Liver (tissue), 9 donors: ENCODE results near the gene HBA2. TPM values are rescaled to one million over a fixed set of nuclear protein-coding genes. Genes with fewer than 3 reads are reported as not detected.
"Not testable (repeated sequence)": the region's sequence is repeated elsewhere in the genome, so short reads cannot be mapped to it uniquely, and the experiment has no call there.

Source experiments
- DNase-seq: peaks from one replicate; pipeline ENCODE4 v3.0.0-alpha.2; 2017; ENCODE audit warnings: low spot score
- H3K27ac ChIP-seq, 2 donors: one replicate each; pipeline ENCODE4 v1.7.0; 2013; ENCODE audit warnings: inconsistent platforms in 2 of 2, low read length in 2 of 2, control low read depth in 1 of 2, low read depth in 1 of 2, mild to moderate bottlenecking in 1 of 2
- H3K27me3 ChIP-seq, 4 donors: one replicate each; pipeline versions ENCODE4 v1.6.1 to v1.7.0; 2013; ENCODE audit warnings: low read length in 3 of 4, inconsistent platforms in 1 of 4, mild to moderate bottlenecking in 1 of 4, moderate library complexity in 1 of 4; ENCODE audit not compliant: control insufficient read depth in 4 of 4, insufficient read depth in 4 of 4
- H3K36me3 ChIP-seq, 4 donors: one replicate each; pipeline versions ENCODE4 v1.6.1 to v1.7.0; 2013; ENCODE audit warnings: low read length in 3 of 4, mild to moderate bottlenecking in 3 of 4, low read depth in 1 of 4, moderate library complexity in 1 of 4; ENCODE audit not compliant: control insufficient read depth in 4 of 4, insufficient read depth in 3 of 4
- H3K4me1 ChIP-seq, 4 donors: one replicate each; pipeline versions ENCODE4 v1.6.1 to v1.7.0; 2013; ENCODE audit warnings: low read length in 3 of 4, mild to moderate bottlenecking in 3 of 4, moderate library complexity in 1 of 4; ENCODE audit not compliant: control insufficient read depth in 4 of 4, insufficient read depth in 4 of 4
- H3K4me3 ChIP-seq, 3 donors: one replicate each; pipeline versions ENCODE4 v1.6.1 to v1.7.0; 2013; ENCODE audit warnings: low read length in 3 of 3, control low read depth in 1 of 3, low read depth in 1 of 3, mild to moderate bottlenecking in 1 of 3
- H3K9ac ChIP-seq, 2 donors: one replicate each; pipeline ENCODE4 v1.7.0; 2013; ENCODE audit warnings: low read length in 2 of 2, mild to moderate bottlenecking in 2 of 2, moderate library complexity in 2 of 2, control low read depth in 1 of 2, low read depth in 1 of 2
- H3K9me3 ChIP-seq, 4 donors: one replicate each; pipeline versions ENCODE4 v1.6.1 to v1.7.0; 2013; ENCODE audit warnings: low read length in 3 of 4; ENCODE audit not compliant: control insufficient read depth in 4 of 4
- CTCF ChIP-seq: fragments of 150-350 bp; IDR thresholded peaks from 2 replicates; pipeline ENCODE4 v1.5.1; 2017; ENCODE audit warnings: improper control_type of control experiment, low read depth, low read length; ENCODE audit not compliant: missing input control
- EGR1 ChIP-seq, 2 donors: IDR thresholded peaks; 2 replicates each; pipeline ENCODE4 v1.6.1; 2016 to 2018; ENCODE audit warnings: antibody characterized with exemption in 2 of 2, low read depth in 2 of 2
- FOXA1 ChIP-seq: IDR thresholded peaks from 2 replicates; pipeline ENCODE4 v1.6.1; 2016; ENCODE audit warnings: antibody characterized with exemption
- FOXA2 ChIP-seq: IDR thresholded peaks from 2 replicates; pipeline ENCODE4 v1.6.1; 2016; ENCODE audit warnings: antibody characterized with exemption
- GABPA ChIP-seq, 2 donors: IDR thresholded peaks in 1 of 2; conservative IDR thresholded peaks in 1 of 2; 2 replicates each; pipeline ENCODE4 v1.6.1; 2016; ENCODE audit warnings: antibody characterized with exemption in 2 of 2, mild to moderate bottlenecking in 1 of 2, moderate library complexity in 1 of 2
- HNF4A ChIP-seq, 2 donors: conservative IDR thresholded peaks; 2 replicates each; pipeline ENCODE4 v1.6.1; 2016; ENCODE audit warnings: antibody characterized with exemption in 2 of 2, mild to moderate bottlenecking in 2 of 2
- HNF4G ChIP-seq: IDR thresholded peaks from 2 replicates; pipeline ENCODE4 v1.6.1; 2016; ENCODE audit warnings: antibody characterized with exemption
- JUND ChIP-seq, 2 donors: IDR thresholded peaks; 2 replicates each; pipeline ENCODE4 v1.6.1; 2016; ENCODE audit warnings: antibody characterized with exemption in 2 of 2
- NR2F2 ChIP-seq: IDR thresholded peaks from 2 replicates; pipeline ENCODE4 v1.6.1; 2016; ENCODE audit warnings: antibody characterized with exemption
- RAD21 ChIP-seq, 2 donors: IDR thresholded peaks; 2 replicates each; pipeline ENCODE4 v1.6.1; 2016; ENCODE audit warnings: antibody characterized with exemption in 2 of 2, mild to moderate bottlenecking in 2 of 2
- RXRA ChIP-seq, 2 donors: IDR thresholded peaks; 2 replicates each; pipeline ENCODE4 v1.6.1; 2017 to 2018; ENCODE audit warnings: antibody characterized with exemption in 2 of 2, mild to moderate bottlenecking in 1 of 2
- SP1 ChIP-seq: IDR thresholded peaks from 2 replicates; pipeline ENCODE4 v1.6.1; 2018; ENCODE audit warnings: antibody characterized with exemption, mild to moderate bottlenecking
- WGBS: extraction: QIAGEN DNeasy Blood & Tissue Kit; methylation state at CpG from one replicate; pipeline ENCODE4 v1.1.7; 2013; 5-methylcytosine and 5-hydroxymethylcytosine counted together
- polyA plus RNA-seq, 2 donors: library from polyadenylated mRNA; stranded (reverse) in 1 of 2; unstranded in 1 of 2; fragments of 200-250 nt in 1 of 2; fragments of >200 nt in 1 of 2; fragmentation: Nextera tagmentation in 1 of 2; extraction: Ambion mirVana in 1 of 2; gene quantifications; one replicate each; pipeline versions ENCODE4 v1.2.1 to v1.2.3, GENCODE V29; 2013 to 2015
- total RNA-seq, 2 donors: library from RNA; depleted of rRNA; stranded (reverse); fragments of >200 nt; gene quantifications; one replicate each; pipeline ENCODE4 v1.2.3, GENCODE V29; 2014
- TF ChIP-seq, protein P1 (sequence below): IDR thresholded peaks from 2 replicates; pipeline ENCODE4 v1.6.1; 2016; ENCODE audit warnings: antibody characterized with exemption
- TF ChIP-seq, protein P2 (sequence below): IDR thresholded peaks from 2 replicates; pipeline ENCODE4 v1.6.1; 2016; ENCODE audit warnings: antibody characterized with exemption
- donor health status: healthy.
- donor health status: healthy.
- donor health status: healthy.
- donor health status: healthy.
- donor health status: healthy.

The HBA2 gene
- total and polyA plus RNA-seq, 4 donors, result 2.8 to 36,951 (median 46.0) TPM

DNA sequence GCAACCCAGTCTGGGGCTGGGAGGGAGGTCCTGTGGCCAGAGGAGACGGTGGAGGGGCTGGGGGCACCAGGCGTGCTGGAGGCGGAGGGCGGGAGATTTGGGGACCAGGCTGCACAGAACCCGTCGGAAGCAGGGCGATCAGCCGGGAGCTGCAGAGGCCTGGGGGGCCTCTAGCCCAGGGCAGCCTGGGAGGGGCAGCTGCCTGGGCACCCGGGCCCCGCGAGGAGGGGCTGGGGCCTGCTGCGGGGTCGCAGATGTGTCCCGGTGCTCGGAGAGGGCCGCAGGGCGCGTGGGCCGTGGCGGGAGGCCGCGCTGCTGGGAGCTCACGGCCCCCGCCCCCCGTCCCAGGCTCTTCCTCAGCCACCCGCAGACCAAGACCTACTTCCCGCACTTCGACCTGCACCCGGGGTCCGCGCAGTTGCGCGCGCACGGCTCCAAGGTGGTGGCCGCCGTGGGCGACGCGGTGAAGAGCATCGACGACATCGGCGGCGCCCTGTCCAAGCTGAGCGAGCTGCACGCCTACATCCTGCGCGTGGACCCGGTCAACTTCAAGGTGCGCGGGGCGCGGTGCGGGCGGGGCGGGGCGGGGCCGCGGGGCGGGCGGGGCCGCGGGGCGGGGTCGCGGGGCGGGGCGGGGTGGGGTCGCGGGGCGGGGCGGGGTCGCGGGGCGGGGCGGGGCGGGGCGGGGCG lies 8.4 kb upstream of the HBA2 start:
- H3K4me3 ChIP-seq, H3K36me3 ChIP-seq, H3K9ac ChIP-seq, DNase-seq, H3K27ac ChIP-seq, H3K9me3 ChIP-seq: not testable (repeated sequence)
- Histone ChIP-seq H3K27me3 (peaks cover 7 to 17% (median 10%) of the 10 kb centered on the region in 4 donors), H3K4me1 (peaks cover 2 to 12% (median 10%) of the 10 kb centered on the region in 4 donors)
- 4% methylated on average over 28 of the region's 80 CpGs for WGBS

- no peaks in the 10 kb centered on the region for H3K9me3 ChIP-seq
- 6% methylated on average over 59 of the region's 77 CpGs for WGBS
- H3K9ac ChIP-seq, result no peak overlapping the region
- H3K4me3 ChIP-seq, result peak overlapping the region in 1 of 3 donors; percentile 0
- H3K27ac ChIP-seq, result no peak overlapping the region
- DNase-seq, result no peak
- H3K27me3 ChIP-seq, result peaks cover 7 to 17% (median 10%) of the 10 kb centered on the region in 4 donors
- no peaks in the 10 kb centered on the region for H3K36me3 ChIP-seq
- TF ChIP-seq, protein P1, sequence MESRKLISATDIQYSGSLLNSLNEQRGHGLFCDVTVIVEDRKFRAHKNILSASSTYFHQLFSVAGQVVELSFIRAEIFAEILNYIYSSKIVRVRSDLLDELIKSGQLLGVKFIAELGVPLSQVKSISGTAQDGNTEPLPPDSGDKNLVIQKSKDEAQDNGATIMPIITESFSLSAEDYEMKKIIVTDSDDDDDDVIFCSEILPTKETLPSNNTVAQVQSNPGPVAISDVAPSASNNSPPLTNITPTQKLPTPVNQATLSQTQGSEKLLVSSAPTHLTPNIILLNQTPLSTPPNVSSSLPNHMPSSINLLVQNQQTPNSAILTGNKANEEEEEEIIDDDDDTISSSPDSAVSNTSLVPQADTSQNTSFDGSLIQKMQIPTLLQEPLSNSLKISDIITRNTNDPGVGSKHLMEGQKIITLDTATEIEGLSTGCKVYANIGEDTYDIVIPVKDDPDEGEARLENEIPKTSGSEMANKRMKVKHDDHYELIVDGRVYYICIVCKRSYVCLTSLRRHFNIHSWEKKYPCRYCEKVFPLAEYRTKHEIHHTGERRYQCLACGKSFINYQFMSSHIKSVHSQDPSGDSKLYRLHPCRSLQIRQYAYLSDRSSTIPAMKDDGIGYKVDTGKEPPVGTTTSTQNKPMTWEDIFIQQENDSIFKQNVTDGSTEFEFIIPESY, result no peak
- no peak for TF ChIP-seq FOXA1
- TF ChIP-seq, protein P2, sequence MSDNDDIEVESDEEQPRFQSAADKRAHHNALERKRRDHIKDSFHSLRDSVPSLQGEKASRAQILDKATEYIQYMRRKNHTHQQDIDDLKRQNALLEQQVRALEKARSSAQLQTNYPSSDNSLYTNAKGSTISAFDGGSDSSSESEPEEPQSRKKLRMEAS, result no peak
- TF ChIP-seq EGR1 (IDR thresholded peaks at IDR 0.05; ENCODE audit: low read depth in 2 of 2), result no peak
- TF ChIP-seq JUND (IDR thresholded peaks at IDR 0.05), result no peak
- TF ChIP-seq CTCF, result no peak
- TF ChIP-seq RAD21 (IDR thresholded peaks at IDR 0.05), result no peak
- TF ChIP-seq GABPA (IDR thresholded peaks at IDR 0.05 in 1 of 2, conservative IDR thresholded peaks at IDR 0.05 in 1 of 2), result no peak
- no peak for TF ChIP-seq HNF4G
- no peak for TF ChIP-seq NR2F2
- TF ChIP-seq HNF4A (conservative IDR thresholded peaks at IDR 0.05), result no peak
- TF ChIP-seq RXRA (IDR thresholded peaks at IDR 0.05), result no peak
- TF ChIP-seq SP1, result no peak
- no peak for TF ChIP-seq FOXA2
- H3K4me1 ChIP-seq, result peaks cover 2 to 12% (median 10%) of the 10 kb centered on the region in 4 donors
Measured at GRCh38 chr16:164827-165538, 7.7 kb upstream of the HBA2 start.
